K562 (cell line): ENCODE measurements around the gene CBL.

Source experiments
- GABPA ChIP-seq: fragments of 200-800 bp; sonication (Bioruptor generic); conservative IDR thresholded peaks from 2 replicates; pipeline ENCODE4 v1.6.1; 2016; ENCODE audit warnings: low read depth, missing genetic modification characterization, missing compliant biosample characterization
- JUNB ChIP-seq: fragments of 450-650 bp; formaldehyde crosslinking; conservative IDR thresholded peaks from 2 replicates; pipeline ENCODE4 v1.4.0; 2020; ENCODE audit warnings: mild to moderate bottlenecking
- OTX1 ChIP-seq: fragments of 450-650 bp; formaldehyde crosslinking; IDR thresholded peaks from 2 replicates; pipeline ENCODE4 v1.4.0; 2022; ENCODE audit warnings: mild to moderate bottlenecking
- POLR2A ChIP-seq: fragments of 450-650 bp; conservative IDR thresholded peaks from 2 replicates; pipeline ENCODE4 v1.6.1; 2016
- ZNF212 ChIP-seq: fragments of 450-650 bp; formaldehyde crosslinking; IDR thresholded peaks from 2 replicates; pipeline ENCODE4 v1.4.0; 2020; ENCODE audit warnings: mild to moderate bottlenecking

GRCh38 chr11:119258983-119259382 is 52.8 kb downstream of the CBL start:
- no peak for TF ChIP-seq JUNB (CRISPR knock-in tag)
- no peak for TF ChIP-seq GABPA
- TF ChIP-seq ZNF212 (CRISPR knock-in tag), result no peak
- TF ChIP-seq OTX1 (CRISPR knock-in tag), result no peak
- TF ChIP-seq POLR2A, result no peak
